GM23248 (cell line): ENCODE measurements around the gene AFAP1.

Experiments
- EZH2 ChIP-seq: fragments of 200-600 bp; sonication (generic); IDR thresholded peaks from 2 replicates; pipeline ENCODE4 v1.6.1; 2018; ENCODE audit warnings: antibody characterized with exemption, mild to moderate bottlenecking; ENCODE audit not compliant: insufficient read depth, poor library complexity, severe bottlenecking
- EZH2phosphoT487 ChIP-seq: fragments of 200-600 bp; sonication (generic); IDR thresholded peaks from 2 replicates; pipeline ENCODE4 v1.6.1; 2018; ENCODE audit warnings: antibody characterized with exemption, moderate library complexity, mild to moderate bottlenecking, low read depth; ENCODE audit not compliant: insufficient read depth

DNA sequence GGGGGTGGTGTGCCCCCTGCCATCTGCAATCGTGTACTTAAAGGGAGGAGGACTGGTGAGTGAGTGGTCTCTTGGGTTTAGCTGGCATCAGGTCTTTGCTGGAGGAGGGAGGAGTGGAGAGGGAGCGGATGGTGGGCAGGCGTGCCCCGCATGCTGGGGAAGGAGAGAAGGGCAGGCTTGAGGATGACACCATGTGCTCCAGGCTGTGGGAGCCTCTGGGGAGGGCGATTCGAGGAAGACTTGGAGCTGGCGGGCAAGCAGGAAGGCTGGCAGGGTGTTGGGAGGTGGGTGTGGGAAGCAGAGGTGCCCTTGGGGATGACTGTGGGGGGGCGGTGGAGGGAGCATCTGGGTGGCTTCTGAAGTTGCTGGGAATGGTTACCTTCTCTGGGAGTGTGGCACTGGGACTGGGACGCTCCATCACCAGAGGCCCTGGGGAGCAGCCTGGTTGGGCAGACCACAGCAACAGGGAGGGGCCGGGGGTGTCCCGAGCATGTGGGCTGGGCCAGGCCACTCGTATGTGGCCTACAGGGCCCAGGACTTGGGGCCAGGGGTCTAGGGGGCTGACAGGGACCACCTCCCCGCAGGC, 30.8 kb upstream of the AFAP1 start:
- TF ChIP-seq EZH2 = no peak
- TF ChIP-seq EZH2phosphoT487 = no peak
